Measurements from ENCODE around the gene FHAD1. TPM values are rescaled to one million over a fixed set of nuclear protein-coding genes. Genes with fewer than 3 reads are reported as not detected.

FHAD1 gene
- polyA plus RNA-seq, 1 donor = 0.79 TPM

- Histone ChIP-seq H3K4me3 (ENCODE audit: low read length) (no peak overlapping the region), H3K36me3 (ENCODE audit: control insufficient read depth, insufficient read depth, low read length) (no peaks in the 10 kb centered on the region)
- DNase-seq = no peak
Observed at GRCh38 chr1:15353839-15354579, 107.0 kb downstream of the FHAD1 start.

DNA sequence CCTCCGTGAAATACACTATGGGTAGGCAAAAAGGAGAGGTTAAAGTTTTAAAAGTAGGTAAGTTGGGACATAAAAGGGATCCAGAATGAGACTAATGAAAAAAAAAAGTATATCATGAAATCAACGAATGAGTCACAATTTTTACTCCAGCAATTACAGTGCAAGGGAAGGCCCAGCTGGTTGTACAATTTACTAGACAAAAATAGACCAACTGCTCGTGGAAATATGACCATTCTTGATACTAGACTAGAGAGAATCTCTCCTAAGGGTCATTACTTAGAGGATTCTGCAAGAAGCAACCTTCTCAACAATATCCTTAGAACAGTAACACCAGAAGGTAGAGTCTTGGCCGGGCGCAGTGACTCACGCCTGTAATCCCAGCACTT lies 107.5 kb downstream of the FHAD1 start:
- Histone ChIP-seq H3K27me3 (ENCODE audit: control insufficient read depth, insufficient read depth, low read length) (no peaks in the 10 kb centered on the region), H3K4me3 (ENCODE audit: low read length) (no peak overlapping the region), H3K4me1 (ENCODE audit: control insufficient read depth, insufficient read depth, low read length) (peaks cover 43% of the 10 kb centered on the region), H3K9me3 (ENCODE audit: control insufficient read depth, low read depth, low read length) (no peaks in the 10 kb centered on the region), H3K36me3 (ENCODE audit: control insufficient read depth, insufficient read depth, low read length) (no peaks in the 10 kb centered on the region), H3K27ac (ENCODE audit: low read length) (no peak overlapping the region)
- WGBS (ENCODE audit: insufficient coverage, low lambda C conversion rate) = no CpG with 5 or more reads among the region's 6 CpGs
- no peak for DNase-seq

More at GRCh38 chr1:15353839-15354579, 107.0 kb downstream of the FHAD1 start:
- no CpG with 5 or more reads among the region's 11 CpGs for WGBS (ENCODE audit: insufficient coverage, low lambda C conversion rate)
- Histone ChIP-seq H3K9me3 (ENCODE audit: control insufficient read depth, low read depth, low read length) (no peaks in the 10 kb centered on the region), H3K27ac (ENCODE audit: low read length) (no peak overlapping the region), H3K27me3 (ENCODE audit: control insufficient read depth, insufficient read depth, low read length) (no peaks in the 10 kb centered on the region), H3K4me1 (ENCODE audit: control insufficient read depth, insufficient read depth, low read length) (peaks cover 41% of the 10 kb centered on the region)

DNA sequence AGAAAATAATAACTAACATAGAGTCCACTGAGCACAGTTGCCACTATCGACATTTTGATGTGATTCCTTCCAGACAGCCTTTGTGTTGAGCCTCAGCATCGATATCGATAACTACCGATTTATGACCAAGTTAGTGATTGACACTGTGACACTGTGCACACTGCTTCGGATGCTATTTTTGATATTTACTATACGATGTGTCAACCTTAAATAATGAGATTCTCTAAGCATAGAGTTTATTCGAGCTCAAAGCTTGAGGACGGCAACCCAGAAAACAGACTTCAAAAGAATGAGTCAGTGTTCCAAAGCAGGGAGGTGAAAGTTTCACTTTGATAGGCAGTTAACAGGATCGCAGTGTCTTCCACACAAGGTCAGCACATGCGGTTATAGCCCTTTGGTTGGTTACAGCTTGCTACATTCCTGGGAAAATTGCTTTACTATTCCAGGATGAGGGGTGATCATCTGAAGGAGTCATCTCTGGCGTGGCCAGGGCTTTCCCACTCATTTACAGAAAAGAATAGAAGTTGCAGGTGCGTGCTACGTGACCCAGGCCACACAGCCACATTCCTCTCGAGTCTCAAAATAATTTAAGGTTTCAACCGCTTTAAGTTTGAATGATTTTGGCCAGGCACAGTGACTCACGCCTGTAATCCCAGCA lies 109.1 kb downstream of the FHAD1 start:
- Histone ChIP-seq H3K4me1 (ENCODE audit: control insufficient read depth, insufficient read depth, low read length) (peaks cover 41% of the 10 kb centered on the region), H3K9me3 (ENCODE audit: control insufficient read depth, low read depth, low read length) (no peaks in the 10 kb centered on the region), H3K4me3 (ENCODE audit: low read length) (no peak overlapping the region), H3K27ac (ENCODE audit: low read length) (peak overlapping the region; percentile 2), H3K36me3 (ENCODE audit: control insufficient read depth, insufficient read depth, low read length) (no peaks in the 10 kb centered on the region), H3K27me3 (ENCODE audit: control insufficient read depth, insufficient read depth, low read length) (no peaks in the 10 kb centered on the region)
- no CpG with 5 or more reads among the region's 16 CpGs for WGBS (ENCODE audit: insufficient coverage, low lambda C conversion rate)
- DNase-seq = peak; percentile 58 to 80

GRCh38 chr1:15357612-15358207 lies 110.7 kb downstream of the FHAD1 start:
- no peaks in the 10 kb centered on the region for H3K36me3 ChIP-seq (ENCODE audit: control insufficient read depth, insufficient read depth, low read length)
- H3K27ac ChIP-seq (ENCODE audit: low read length) = no peak overlapping the region
- H3K9me3 ChIP-seq (ENCODE audit: control insufficient read depth, low read depth, low read length) = no peaks in the 10 kb centered on the region
- H3K4me1 ChIP-seq (ENCODE audit: control insufficient read depth, insufficient read depth, low read length) = peaks cover 25% of the 10 kb centered on the region
- no peaks in the 10 kb centered on the region for H3K27me3 ChIP-seq (ENCODE audit: control insufficient read depth, insufficient read depth, low read length)
- no peak overlapping the region for H3K4me3 ChIP-seq (ENCODE audit: low read length)
- peak in 1 of 2 donors; percentile 46 for DNase-seq
- WGBS (ENCODE audit: insufficient coverage, low lambda C conversion rate) = 70% methylated on average over 4 of the region's 8 CpGs

GRCh38 chr1:15358565-15359133 lies 111.6 kb downstream of the FHAD1 start:
- Histone ChIP-seq H3K9me3 (ENCODE audit: control insufficient read depth, low read depth, low read length) (no peaks in the 10 kb centered on the region), H3K27me3 (ENCODE audit: control insufficient read depth, insufficient read depth, low read length) (no peaks in the 10 kb centered on the region), H3K27ac (ENCODE audit: low read length) (no peak overlapping the region), H3K4me1 (ENCODE audit: control insufficient read depth, insufficient read depth, low read length) (peaks cover 24% of the 10 kb centered on the region), H3K4me3 (ENCODE audit: low read length) (no peak overlapping the region), H3K36me3 (ENCODE audit: control insufficient read depth, insufficient read depth, low read length) (no peaks in the 10 kb centered on the region)
- no peak for DNase-seq
- 80% methylated on average over 1 of the region's 20 CpGs for WGBS (ENCODE audit: insufficient coverage, low lambda C conversion rate)

- no peaks in the 10 kb centered on the region for H3K36me3 ChIP-seq (ENCODE audit: control insufficient read depth, insufficient read depth, low read length)
- H3K9me3 ChIP-seq (ENCODE audit: control insufficient read depth, low read depth, low read length) = no peaks in the 10 kb centered on the region
- no peaks in the 10 kb centered on the region for H3K27me3 ChIP-seq (ENCODE audit: control insufficient read depth, insufficient read depth, low read length)
- DNase-seq = peak in 1 of 2 donors; percentile 59
- no peak overlapping the region for H3K4me3 ChIP-seq (ENCODE audit: low read length)
- H3K27ac ChIP-seq (ENCODE audit: low read length) = no peak overlapping the region
- 80% methylated on average over 1 of the region's 14 CpGs for WGBS (ENCODE audit: insufficient coverage, low lambda C conversion rate)
- H3K4me1 ChIP-seq (ENCODE audit: control insufficient read depth, insufficient read depth, low read length) = peaks cover 28% of the 10 kb centered on the region
Observed at GRCh38 chr1:15360700-15361099, 113.7 kb downstream of the FHAD1 start.

- H3K4me3 ChIP-seq (ENCODE audit: low read length) = no peak overlapping the region
- no peaks in the 10 kb centered on the region for H3K36me3 ChIP-seq (ENCODE audit: control insufficient read depth, insufficient read depth, low read length)
- H3K4me1 ChIP-seq (ENCODE audit: control insufficient read depth, insufficient read depth, low read length) = peaks cover 40% of the 10 kb centered on the region
- no peak for DNase-seq
- WGBS (ENCODE audit: insufficient coverage, low lambda C conversion rate) = no CpG with 5 or more reads among the region's 13 CpGs
- no peaks in the 10 kb centered on the region for H3K9me3 ChIP-seq (ENCODE audit: control insufficient read depth, low read depth, low read length)
- no peak overlapping the region for H3K27ac ChIP-seq (ENCODE audit: low read length)
- no peaks in the 10 kb centered on the region for H3K27me3 ChIP-seq (ENCODE audit: control insufficient read depth, insufficient read depth, low read length)
Observed at GRCh38 chr1:15362096-15362736, 115.2 kb downstream of the FHAD1 start.

GRCh38 chr1:15362737-15363128 lies 115.7 kb downstream of the FHAD1 start:
- H3K4me1 ChIP-seq (ENCODE audit: control insufficient read depth, insufficient read depth, low read length) = peaks cover 37% of the 10 kb centered on the region
- no peak for DNase-seq

GRCh38 chr1:15364740-15365139 lies 117.7 kb downstream of the FHAD1 start:
- DNase-seq = no peak
- WGBS (ENCODE audit: insufficient coverage, low lambda C conversion rate) = no CpG with 5 or more reads among the region's 5 CpGs

More at GRCh38 chr1:15362737-15363128, 115.7 kb downstream of the FHAD1 start:
- WGBS (ENCODE audit: insufficient coverage, low lambda C conversion rate) = no CpG with 5 or more reads among the region's 4 CpGs
- H3K27ac ChIP-seq (ENCODE audit: low read length) = no peak overlapping the region
- no peaks in the 10 kb centered on the region for H3K27me3 ChIP-seq (ENCODE audit: control insufficient read depth, insufficient read depth, low read length)
- no peaks in the 10 kb centered on the region for H3K36me3 ChIP-seq (ENCODE audit: control insufficient read depth, insufficient read depth, low read length)
- H3K9me3 ChIP-seq (ENCODE audit: control insufficient read depth, low read depth, low read length) = no peaks in the 10 kb centered on the region
- H3K4me3 ChIP-seq (ENCODE audit: low read length) = no peak overlapping the region

GRCh38 chr1:15368888-15369287 lies 121.9 kb downstream of the FHAD1 start:
- H3K27ac ChIP-seq (ENCODE audit: low read length) = no peak overlapping the region
- WGBS (ENCODE audit: insufficient coverage, low lambda C conversion rate) = no CpG with 5 or more reads among the region's 1 CpG
- no peaks in the 10 kb centered on the region for H3K27me3 ChIP-seq (ENCODE audit: control insufficient read depth, insufficient read depth, low read length)
- H3K36me3 ChIP-seq (ENCODE audit: control insufficient read depth, insufficient read depth, low read length) = no peaks in the 10 kb centered on the region
- no peaks in the 10 kb centered on the region for H3K9me3 ChIP-seq (ENCODE audit: control insufficient read depth, low read depth, low read length)
- peaks cover 39% of the 10 kb centered on the region for H3K4me1 ChIP-seq (ENCODE audit: control insufficient read depth, insufficient read depth, low read length)
- no peak for DNase-seq
- H3K4me3 ChIP-seq (ENCODE audit: low read length) = no peak overlapping the region

More at GRCh38 chr1:15364740-15365139, 117.7 kb downstream of the FHAD1 start:
- H3K9me3 ChIP-seq (ENCODE audit: control insufficient read depth, low read depth, low read length) = no peaks in the 10 kb centered on the region
- H3K27ac ChIP-seq (ENCODE audit: low read length) = no peak overlapping the region
- H3K27me3 ChIP-seq (ENCODE audit: control insufficient read depth, insufficient read depth, low read length) = no peaks in the 10 kb centered on the region
- H3K36me3 ChIP-seq (ENCODE audit: control insufficient read depth, insufficient read depth, low read length) = no peaks in the 10 kb centered on the region
- H3K4me3 ChIP-seq (ENCODE audit: low read length) = no peak overlapping the region
- peaks cover 24% of the 10 kb centered on the region for H3K4me1 ChIP-seq (ENCODE audit: control insufficient read depth, insufficient read depth, low read length)

Measured in large intestine (tissue), 3 donors.